Stimulated activated CD4-positive, alpha-beta T cell treated with anti-CD3 and anti-CD28 coated beads, Interleukin-2, amount 100 ng/mL, for 48 hours (primary cell): ENCODE measurements around the gene DSG3.
"Not testable (repeated sequence)": the region's sequence is repeated elsewhere in the genome, so short reads cannot be mapped to it uniquely, and the experiment has no call there.

ENCODE experiments used
- DNase-seq, 2 donors: peaks; one replicate each; pipeline ENCODE4 v3.0.0-alpha.2; 2020

DSG3 gene

GRCh38 chr18:31493171-31493570, 45.6 kb downstream of the DSG3 start:
- no peak for DNase-seq

- DNase-seq: no peak
Observed at GRCh38 chr18:31493941-31494340, 46.4 kb downstream of the DSG3 start.

- DNase-seq: not testable (repeated sequence)
Observed at GRCh38 chr18:31494705-31495244, 47.2 kb downstream of the DSG3 start.

GRCh38 chr18:31497404-31497835, 49.9 kb downstream of the DSG3 start:
- DNase-seq: no peak

GRCh38 chr18:31497836-31498573, 50.5 kb downstream of the DSG3 start, which contains the start of gene DSG2:
Gene DSG2, plus strand, starts transcription at chr18:31498177. Its CDS starts 75 bp downstream, at chr18:31498252.
- peak in 1 of 2 donors; percentile 11 for DNase-seq

GRCh38 chr18:31498574-31499524, 51.3 kb downstream of the DSG3 start:
- no peak for DNase-seq

GRCh38 chr18:31500051-31500688, 52.6 kb downstream of the DSG3 start:
- no peak for DNase-seq

- no peak for DNase-seq
Observed at GRCh38 chr18:31503011-31503410, 55.5 kb downstream of the DSG3 start.

GRCh38 chr18:31504455-31505147, 57.1 kb downstream of the DSG3 start:
- no peak for DNase-seq

GRCh38 chr18:31505156-31505555, 57.6 kb downstream of the DSG3 start:
- no peak for DNase-seq

GRCh38 chr18:31506024-31506742, 58.6 kb downstream of the DSG3 start:
- no peak for DNase-seq

GRCh38 chr18:31507124-31507523, 59.6 kb downstream of the DSG3 start:
- not testable (repeated sequence) for DNase-seq

GRCh38 chr18:31508781-31509180, 61.2 kb downstream of the DSG3 start:
- DNase-seq: no peak

- no peak for DNase-seq
Observed at GRCh38 chr18:31509571-31509970, 62.0 kb downstream of the DSG3 start.

GRCh38 chr18:31510319-31510718, 62.8 kb downstream of the DSG3 start:
- no peak for DNase-seq

- no peak for DNase-seq
Observed at GRCh38 chr18:31511098-31511497, 63.6 kb downstream of the DSG3 start.

GRCh38 chr18:31512203-31512764, 64.7 kb downstream of the DSG3 start:
- no peak for DNase-seq

GRCh38 chr18:31513189-31513935, 65.8 kb downstream of the DSG3 start:
- DNase-seq: no peak

- DNase-seq: no peak
Observed at GRCh38 chr18:31516437-31516836, 68.9 kb downstream of the DSG3 start.

GRCh38 chr18:31526374-31526773, 78.8 kb downstream of the DSG3 start:
- no peak for DNase-seq
